Epithelial cell of prostate (primary cell): Measurements from ENCODE around the gene CCDC88C.
"Not testable (repeated sequence)": the region's sequence is repeated elsewhere in the genome, so short reads cannot be mapped to it uniquely, and the experiment has no call there.

Experiments
- DNase-seq: peaks from one replicate; pipeline ENCODE4 v3.0.0-alpha.2; 2011; ENCODE audit warnings: low read depth, low spot score
- H3K27ac ChIP-seq: fragments of 450-650 bp; 2 replicates; pipeline ENCODE4 v1.5.1; 2017; ENCODE audit warnings: mild to moderate bottlenecking

CCDC88C gene

DNA sequence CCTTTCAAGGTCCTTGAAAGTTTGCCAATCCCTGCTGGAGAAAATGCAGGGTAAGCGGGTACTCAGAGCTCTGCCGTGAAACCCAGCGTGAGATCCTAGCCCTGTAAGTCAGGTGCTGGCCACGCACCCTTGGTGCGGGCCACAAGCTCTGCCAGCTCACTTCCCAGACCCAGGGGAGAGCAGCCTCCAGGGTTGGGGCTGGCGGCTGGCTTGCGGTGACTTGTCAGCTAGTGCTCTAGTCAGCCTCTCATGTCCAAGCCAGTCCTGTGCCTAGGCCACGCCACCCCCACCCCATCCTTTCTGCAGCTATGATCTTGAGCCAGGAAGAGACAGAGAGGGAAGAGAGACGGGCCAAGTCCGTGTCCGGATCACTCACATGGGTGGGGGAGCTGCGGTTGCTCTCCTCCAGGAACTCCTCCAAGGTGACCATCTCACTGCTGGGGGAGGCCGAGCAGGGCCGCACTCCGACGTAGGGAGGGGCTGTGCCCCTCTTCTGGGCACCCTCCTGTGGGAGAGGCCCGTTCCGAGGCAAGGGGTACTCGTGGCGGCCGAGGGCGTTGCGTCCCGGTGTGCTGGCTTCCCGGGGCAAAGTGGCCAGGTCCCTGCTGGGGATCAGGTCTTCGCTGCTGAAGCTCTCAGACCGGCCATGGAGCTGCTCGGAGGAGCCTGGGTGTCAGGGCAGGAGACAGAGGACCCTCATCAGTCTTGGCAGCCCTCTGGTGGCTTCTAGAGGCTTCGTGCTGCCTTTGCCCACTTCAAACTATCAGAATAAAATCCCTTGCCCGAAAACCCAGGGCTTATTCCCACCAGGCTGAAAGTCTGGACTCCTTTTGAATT, 139.9 kb downstream of the CCDC88C start:
- peak overlapping the region; percentile 32 for H3K27ac ChIP-seq
- peak; percentile 60 for DNase-seq

DNA sequence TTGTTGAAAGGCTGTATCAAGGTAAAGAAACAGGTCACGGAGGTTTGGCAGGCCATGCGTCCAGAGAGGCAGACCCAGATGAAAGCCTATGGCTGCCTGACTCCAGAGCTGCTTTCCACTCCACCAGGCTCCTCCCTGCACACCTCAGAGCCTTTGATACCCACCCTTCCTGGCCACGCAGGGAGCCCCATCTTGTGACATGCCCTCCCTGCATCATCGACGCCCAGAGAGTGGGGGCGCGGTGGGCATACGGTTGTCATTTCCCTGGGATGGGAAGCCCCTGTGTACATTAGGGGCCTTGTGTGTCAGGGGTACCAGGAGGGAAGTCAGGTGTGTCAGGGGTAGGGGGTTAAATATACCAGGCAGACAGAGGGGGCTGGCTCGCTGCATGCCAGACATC, 142.8 kb downstream of the CCDC88C start:
- DNase-seq, result no peak
- no peak overlapping the region for H3K27ac ChIP-seq

DNA sequence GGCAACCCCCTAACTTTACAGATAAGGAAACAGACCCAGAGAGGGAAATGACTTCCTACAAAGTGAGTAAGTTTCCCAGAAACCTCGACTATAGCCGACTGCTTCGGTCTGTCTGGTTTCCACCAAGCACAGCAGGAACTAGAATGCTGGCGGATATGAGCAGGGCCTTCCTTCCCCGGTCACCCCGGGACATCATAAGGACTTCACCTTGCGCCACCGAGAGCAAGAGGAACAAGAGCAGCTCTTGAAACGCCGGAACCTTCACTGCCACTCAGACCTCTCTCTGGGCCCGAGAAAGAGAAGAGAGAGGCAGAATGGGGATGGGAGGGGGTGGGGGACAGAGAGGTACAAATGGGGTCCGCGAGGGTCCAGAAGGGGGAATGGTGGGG, 143.7 kb downstream of the CCDC88C start:
- DNase-seq, result no peak
- H3K27ac ChIP-seq, result no peak overlapping the region

DNA sequence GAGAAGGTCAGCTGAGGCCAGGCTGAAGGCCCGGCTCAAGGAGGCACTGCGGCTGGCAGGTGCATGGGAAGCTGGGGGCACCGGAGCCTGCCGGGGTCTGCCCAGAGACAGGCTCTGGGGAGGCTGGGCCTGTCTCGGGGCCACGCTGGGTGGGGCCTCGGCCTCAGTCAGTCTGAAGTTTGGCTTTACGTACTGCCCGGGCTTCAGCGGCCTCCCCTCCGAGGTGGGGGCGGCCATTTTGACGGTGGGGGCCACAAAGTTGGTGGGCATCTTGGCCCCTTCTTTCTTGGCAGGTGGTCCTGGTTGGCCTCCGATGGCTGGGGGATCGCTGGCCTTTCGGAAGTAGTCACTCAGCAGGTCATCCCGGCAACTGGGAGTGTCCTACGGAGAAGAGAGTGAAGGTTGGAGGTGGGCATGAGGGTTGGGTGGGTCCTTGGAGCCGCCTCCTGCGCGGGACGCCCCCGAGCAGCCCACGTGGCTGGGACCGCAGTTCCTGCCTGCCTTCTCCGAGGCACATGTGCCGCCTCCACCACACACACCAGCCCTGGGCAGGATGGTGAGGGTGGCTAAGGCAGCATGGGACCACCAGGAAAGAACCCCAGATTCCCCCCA, 144.2 kb downstream of the CCDC88C start:
- H3K27ac ChIP-seq, result no peak overlapping the region
- no peak for DNase-seq

DNA sequence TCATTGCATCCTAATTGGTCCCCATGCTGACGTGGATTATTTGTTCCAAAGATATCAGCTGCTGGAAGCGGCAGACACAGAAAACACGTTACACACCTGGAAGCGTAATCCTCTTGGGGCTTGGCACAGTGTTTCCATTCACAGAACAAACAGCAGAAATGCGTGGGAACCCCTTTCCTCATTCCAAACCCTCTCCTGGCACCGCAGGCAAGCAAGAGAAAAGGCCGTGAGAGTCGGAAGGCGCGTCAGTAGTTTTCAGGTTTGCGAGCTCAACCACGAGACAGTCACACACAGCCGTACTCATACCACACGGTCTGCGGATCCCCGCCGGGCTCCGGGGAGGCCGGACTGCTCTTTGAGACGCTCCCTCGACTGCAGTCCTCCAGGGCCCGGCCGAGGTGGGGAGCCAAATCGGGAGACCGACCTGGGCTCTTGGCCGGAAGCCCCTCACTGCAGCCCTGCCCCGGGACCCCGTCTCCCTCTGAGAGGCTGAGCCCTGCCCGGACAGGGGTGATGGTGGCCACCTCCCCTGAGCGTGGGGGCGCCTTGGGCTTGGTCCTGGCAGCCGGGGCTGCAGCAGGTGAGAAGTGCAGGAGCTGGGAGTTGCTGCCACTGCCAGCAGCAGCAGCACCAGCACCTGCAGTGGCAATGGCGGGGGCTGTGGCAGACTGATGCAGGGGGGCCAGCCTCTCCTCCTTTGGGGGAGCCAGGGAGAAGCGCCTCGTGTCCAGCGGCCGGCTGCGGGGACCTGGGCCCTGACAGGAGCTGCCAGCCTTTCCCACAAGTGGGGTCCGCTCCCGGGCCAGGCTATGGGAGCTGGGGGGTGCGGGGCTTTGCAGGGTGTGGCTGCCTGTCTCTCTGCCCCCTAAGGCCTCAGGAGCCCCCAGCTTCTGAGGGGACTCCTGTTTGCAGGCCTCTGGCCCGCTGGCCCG, 145.0 kb downstream of the CCDC88C start:
- no peak overlapping the region for H3K27ac ChIP-seq
- peak; percentile 40 for DNase-seq

DNA sequence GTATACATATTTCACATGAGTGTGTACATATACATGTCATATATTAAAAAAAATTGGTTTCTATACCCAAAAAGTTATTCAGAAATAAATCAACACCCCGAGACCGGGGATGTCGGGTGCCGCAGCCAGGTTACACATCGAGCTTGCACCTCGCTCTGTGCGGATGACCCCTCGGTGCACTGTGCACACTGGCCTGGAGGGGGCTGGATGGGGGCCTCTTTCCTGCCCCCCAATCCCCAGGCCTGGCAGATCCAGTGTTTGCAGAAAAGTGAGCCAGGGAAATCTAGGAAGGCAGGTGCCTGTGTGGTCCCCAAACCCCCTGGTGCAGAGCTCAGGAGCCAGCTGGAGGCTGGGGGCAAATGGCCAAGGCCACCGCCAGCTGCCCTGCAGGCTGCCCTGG, 146.0 kb downstream of the CCDC88C start:
- DNase-seq, result no peak
- no peak overlapping the region for H3K27ac ChIP-seq

DNA sequence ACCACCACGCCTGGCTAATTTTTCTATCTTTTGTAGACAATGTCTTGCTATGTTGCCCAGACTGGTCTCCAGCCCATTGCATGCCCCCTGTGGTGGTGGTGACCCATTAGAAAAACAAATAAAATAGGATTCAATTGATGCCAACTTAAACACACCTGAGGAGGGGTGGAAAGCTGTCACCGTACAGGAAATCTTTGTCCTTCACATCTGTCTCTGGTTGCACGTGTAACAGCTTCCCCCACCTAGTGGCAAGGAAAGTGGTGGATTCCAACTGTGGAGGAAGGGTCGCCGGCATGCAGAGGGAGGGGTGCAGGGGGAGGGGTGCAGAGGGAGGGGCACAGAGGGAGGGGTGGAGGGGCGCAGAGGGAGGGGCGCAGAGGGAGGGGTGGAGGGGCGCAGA, 147.0 kb downstream of the CCDC88C start:
- no peak overlapping the region for H3K27ac ChIP-seq
- no peak for DNase-seq

DNA sequence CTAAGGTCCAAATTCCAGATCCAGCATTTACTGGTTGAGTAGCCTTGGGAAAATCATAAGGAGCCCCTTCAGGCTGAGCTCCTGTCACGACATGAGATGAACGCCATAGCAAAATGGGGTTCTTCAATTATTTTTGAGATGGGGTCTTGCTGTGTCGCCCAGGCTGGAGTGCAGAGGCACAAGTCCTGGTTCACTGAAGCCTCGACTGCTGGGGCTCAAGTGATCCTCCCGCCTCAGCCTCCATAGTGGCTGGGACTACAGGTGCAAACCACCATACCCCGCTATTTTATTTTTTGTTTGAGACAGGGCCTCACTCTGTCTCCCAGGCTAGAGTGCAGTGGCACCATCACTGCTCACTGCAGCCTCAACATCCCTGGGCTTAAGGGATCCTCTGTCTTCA, 147.4 kb downstream of the CCDC88C start:
- DNase-seq, result no peak
- no peak overlapping the region for H3K27ac ChIP-seq

DNA sequence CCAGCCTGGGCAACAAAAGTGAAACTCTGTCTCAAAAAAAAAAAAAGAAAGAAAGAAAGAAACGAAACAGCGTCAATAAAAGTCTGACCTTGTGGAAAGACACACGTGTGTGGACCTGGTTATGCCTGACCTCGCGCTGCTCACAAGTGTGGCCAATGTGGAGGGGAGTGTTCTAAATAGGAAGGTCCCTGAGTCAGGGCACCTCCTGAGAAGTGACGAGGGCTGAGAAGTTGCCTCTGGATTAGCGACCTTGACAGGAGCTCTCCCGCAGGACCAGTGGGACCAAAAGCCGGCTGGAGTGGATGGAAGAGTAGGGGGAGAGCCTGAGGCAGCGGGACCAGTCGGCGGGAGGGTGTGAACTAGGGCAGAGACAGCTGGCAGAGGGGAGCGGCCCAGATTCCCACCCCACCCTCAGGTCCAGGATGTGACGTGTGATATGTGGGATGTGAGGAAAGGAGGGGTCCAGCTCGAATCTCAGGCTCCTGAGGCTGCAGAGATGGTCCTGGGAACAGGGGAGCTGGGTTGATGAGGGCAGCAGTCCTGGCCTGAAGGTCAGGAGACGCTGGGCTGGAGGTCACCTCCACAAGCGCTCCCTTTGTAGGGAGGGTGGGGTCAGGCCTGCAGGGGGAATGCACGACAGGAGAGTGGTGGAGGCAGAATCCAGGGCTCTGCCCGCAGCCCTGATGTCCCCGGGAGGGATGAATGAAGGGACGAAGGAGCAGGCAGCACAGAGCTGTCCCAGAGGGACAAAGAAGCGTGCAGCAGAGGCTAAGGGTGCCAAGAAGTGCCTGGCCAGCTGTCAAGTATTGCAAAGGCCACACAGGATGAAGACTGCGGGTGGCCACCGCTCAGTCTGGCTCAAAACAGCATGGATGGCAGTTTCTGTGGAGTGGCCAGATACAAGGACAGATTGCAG, 148.3 kb downstream of the CCDC88C start:
- DNase-seq, result no peak
- H3K27ac ChIP-seq, result no peak overlapping the region

DNA sequence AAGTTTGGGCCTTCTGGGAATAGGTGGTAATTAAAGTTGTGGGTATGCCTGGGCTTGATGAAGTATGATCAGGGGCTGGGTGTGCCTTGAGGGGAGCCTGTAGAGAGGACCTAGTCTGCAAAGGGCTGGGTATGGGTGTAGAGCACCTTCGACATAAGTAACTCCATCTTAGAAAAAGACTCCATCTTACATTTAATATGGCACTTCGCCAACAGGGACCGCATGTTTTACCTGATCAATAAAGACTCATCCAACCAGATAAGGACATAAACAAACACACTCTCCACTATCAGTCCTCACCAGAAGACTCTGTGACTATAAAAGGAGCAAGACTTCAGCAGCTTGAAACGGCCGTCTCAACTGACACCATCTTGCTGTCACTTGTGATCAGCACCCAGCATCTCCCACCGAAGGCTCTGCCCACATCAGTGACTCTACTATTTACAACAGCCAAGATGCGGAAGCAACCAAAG, 149.6 kb downstream of the CCDC88C start:
- no peak overlapping the region for H3K27ac ChIP-seq
- DNase-seq, result no peak

DNA sequence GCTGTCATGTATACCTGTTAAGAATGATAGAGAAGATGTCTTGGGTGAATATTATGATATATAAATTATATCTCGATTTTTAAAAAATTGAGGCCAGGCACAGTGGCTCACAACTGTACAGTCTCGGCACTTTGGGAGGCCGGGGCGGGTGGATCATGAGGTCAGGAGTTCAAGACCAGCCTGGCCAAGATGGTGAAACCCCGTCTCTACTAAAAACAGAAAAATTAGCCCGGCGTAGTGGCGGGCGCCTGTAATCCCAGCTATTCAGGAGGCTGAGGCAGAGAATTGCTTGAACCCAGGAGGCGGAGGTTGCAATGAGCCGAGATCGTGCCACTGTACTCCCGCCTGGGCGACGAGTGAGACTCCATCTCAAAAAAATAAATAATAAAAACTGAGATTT, 151.3 kb downstream of the CCDC88C start:
- not testable (repeated sequence) for DNase-seq

DNA sequence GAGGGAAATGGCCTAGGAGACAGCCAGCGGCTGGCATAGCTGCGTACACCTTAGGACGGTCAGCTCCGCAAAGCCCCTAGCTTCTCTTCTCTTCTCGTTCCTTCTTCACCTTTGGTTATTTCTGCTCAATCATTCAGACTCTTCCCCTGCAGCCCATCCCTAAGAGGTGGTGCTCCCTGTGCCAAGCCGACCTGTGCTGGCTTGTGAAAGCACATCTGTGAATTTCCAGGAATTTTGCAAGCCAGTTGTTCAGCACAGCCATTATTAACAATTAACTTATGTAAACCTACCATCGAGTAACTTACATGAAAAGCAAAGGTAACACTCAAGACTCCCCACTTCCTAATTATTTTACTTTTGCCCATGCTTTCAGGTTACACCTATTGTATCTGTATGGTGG, 152.2 kb downstream of the CCDC88C start:
- H3K27ac ChIP-seq, result peak overlapping the region; percentile 39
- DNase-seq, result no peak

More for the DNA sequence above, 151.3 kb downstream of the CCDC88C start:
- not testable (repeated sequence) for H3K27ac ChIP-seq

DNA sequence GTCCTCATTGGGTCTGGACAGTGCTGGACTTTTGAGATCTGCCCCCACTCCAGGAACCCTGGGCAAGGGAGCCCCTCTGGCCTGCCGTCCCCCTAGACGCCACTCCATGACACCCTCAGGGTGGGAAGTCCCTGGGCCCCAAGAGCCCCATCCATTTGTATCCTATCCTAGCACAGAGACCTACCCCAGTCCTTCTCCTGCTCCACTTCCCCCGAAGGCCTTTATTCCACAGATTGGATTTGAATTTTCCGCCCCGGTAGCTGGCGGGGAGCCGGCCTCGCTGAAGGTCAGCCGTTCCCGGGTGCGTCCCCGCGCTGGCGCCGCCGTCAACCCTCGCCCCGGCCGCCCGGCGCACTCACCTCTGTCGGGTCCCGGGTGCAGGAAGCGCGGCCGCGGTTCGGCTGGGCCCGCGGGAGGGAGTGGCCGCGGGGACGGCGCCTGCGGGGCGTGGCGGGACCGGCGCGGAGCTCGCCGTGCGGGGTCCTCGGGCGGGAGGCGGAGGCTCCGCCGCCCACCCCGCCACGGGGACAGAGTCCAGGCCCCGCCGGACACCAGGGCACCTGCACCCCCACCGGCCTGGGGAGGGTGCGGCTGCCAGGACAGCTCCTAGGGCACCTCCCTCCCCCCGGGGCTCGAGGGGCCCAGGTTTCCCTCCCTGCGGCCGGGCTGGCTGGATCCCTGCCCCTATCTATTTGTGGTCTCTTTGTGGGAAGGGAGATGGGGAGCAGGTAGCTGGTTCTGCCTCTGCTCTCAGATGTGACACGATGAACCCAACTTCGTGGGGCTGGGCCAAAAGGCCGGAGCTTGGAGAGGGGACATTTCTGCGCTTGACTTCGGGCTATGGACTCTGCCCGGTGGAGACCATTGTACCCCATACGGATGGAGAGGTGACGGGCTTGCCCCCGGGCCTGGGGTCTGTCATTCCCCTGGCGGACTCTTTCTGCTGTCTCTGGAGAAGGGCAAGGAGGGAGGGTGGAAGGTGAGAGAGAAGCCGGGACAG, 153.2 kb downstream of the CCDC88C start:
- no peak for DNase-seq

DNA sequence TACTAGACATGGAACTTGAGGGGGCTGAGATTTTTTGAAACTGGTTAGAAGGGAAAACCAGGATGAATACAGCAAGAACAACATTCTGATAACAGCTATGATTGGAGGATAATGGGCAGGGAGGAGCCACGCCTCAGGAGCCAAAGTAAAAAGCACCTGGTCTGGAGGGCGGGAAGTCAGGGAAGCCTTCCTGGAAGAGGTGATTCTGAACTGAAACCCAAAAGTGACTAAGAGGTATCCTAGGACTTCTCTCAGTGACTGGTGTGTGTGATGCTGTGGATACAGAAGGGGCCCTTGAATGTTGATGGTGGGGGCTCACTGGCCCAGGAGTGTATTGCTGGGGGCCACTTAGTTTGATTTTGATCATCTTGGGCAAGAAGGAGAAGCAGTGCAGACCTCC, 154.3 kb downstream of the CCDC88C start:
- no peak for DNase-seq
- H3K27ac ChIP-seq, result no peak overlapping the region

More for the DNA sequence above, 153.2 kb downstream of the CCDC88C start:
- peak overlapping the region; percentile 39 for H3K27ac ChIP-seq

DNA sequence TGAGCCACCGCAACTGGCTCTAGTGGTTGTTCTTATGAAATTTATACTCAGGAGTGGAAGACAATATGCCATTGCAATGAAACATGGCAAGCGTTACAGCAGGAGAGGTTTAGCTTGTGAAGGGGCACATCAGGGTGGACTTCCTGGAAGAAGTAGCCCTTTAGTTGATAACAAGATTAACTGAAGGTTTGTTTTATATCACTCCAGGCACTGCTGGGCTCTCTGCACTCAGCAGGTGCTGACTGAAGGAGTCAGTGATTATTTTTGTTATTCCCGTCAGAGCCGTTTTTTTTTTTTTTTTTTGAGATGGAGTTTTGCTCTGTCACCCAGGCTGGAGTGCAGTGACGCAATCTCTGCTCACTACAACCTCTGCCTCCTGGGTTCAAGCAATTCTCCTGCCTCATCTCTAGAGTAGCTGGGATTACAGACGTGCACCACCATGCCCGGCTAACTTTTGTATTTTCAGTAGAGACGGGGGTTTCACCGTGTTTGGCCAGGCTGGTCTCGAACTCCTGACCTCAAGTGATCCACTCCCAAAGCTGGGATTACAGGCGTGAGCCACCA, 155.6 kb downstream of the CCDC88C start:
- no peak overlapping the region for H3K27ac ChIP-seq
- no peak for DNase-seq

DNA sequence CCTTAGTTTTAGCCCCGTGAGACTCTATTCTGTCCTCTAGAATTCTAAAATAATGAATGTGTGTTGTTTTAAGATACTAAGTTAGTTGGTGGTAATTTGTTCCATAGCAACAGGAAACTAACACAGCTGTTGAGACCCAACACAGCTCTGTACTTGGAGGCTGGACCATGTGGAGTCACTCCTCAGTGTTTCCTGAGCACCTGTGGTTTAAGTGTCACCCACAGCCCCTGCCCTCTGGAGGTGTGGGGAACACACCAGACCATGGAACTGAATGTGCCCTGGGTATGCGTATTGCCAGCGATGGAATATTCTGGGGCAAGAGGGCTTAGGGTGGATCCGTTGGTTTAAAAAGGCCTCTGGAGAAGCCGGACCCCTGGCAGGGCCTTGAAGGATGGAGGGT, 156.5 kb downstream of the CCDC88C start:
- DNase-seq, result no peak
- H3K27ac ChIP-seq, result no peak overlapping the region

DNA sequence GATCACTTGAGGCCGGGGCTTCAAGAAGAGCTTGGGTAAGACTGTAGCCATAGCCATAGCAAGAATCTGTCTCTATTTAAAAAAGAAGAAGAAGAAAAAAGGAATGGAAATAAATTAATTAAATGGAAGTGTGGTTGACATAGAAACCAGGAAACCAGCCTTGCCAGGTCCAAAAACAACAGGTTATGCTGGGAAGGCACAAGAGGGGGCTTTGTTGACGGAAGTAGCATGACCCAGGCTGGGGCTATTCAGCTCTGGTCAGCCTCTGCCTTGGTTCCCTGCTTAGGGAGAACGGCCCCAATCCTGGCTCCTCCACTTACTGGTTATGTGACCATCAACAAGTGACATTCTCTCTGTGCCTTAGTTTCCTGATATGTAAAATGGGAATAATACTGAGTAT, 158.7 kb downstream of the CCDC88C start:
- no peak for DNase-seq
- H3K27ac ChIP-seq, result peak overlapping the region; percentile 82

DNA sequence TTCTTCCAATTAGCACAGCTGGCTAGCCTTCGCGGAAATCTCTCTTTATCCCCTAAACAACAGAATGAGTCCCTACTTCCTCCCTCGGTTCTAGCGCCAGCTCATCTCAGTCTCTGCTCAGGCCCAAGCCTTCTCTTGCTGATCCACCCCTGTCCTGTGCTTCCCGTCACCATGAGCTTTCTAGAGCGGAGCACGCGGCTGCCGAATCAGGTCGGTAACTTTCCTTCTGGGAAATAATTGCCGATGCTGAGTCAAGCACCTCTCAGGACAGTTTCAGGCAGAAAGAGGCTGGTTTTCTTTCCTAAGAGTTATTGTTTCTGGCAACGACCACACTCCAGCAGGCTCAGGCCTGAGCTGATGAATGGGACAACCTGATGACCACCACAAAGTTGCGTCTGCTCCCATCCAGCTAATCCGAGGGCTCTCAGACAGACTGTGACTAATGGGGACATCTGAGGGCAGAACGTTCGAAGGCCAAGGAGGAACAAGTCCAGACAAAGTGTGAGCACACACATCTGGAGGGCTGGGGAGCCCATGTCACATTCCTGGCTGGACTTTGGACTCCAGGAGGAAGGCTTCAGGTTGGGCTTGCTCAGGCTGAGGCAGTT, 159.5 kb downstream of the CCDC88C start:
- peak; percentile 95 for DNase-seq
- H3K27ac ChIP-seq, result peak overlapping the region; percentile 82
